Measurements from ENCODE around the gene EID1. TPM values are rescaled to one million over a fixed set of nuclear protein-coding genes. Genes with fewer than 3 reads are reported as not detected.

Gene EID1
- total RNA-seq, 1 experiment from 2014 or later = 102 TPM

DNA sequence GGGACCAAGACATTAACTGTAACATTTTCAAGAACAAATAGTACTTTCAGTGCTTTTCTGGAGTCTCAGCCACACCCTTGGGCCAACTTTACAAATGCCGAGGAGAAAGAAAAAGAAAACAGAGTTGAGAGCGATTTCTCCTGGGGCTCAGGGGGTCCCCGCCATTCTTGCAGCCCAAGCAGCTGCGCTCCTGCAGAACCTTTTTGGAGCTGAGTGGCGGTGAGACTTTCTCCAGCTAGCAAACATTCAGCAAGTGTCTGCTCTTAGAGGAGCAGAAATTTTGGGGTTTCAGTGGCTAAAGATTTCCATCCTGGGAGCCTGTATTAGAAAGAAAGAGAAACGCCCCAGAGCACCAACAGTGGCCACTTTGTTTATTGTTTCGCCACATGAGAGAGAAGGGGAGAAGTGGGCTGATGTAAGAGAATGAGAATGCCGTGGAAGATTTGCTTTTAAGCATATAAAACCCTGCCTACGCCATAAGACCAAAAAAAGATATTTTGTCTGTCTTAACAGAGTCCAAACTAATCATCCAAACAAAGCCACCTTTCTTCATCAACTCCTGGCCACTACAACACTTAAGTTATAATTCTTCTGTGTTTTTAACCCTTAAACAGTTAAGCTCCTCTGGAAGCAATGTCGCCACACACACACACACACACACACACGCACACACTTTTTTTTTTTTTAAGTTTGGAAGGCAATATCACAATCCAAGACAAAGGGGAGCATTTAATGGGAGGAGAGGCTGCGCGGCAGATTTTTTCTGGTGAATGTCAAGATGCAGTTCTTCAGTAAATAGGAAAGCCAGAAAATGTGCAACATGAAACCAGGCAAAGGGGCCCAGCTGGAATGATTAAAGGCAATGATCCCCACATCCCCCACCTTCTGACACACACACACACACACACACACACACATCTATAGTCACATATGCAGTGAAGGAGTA is 19.2 kb downstream of the EID1 start:
- H3K36me3 ChIP-seq (ENCODE audit: control insufficient read depth, insufficient read depth, low read length) = no peaks in the 10 kb centered on the region
- ATAC-seq = no peak
- in situ Hi-C loops (cut with HindIII; ENCODE audit: low pct_unique_long_range_greater_than_20kb, low sequenced_read_pairs) (no loop called here), intact Hi-C loops (cut with micrococcal nuclease; ENCODE audit: unreplicated experiment) (no loop called here)
- no peak overlapping the region for H3K27ac ChIP-seq (ENCODE audit: low read length)
- no peak for DNase-seq (ENCODE audit: low read depth, low spot score)
- TF ChIP-seq TCF7L2 (IDR thresholded peaks at IDR 0.05; ENCODE audit: low read depth, low read length) = no peak
- no peak for TF ChIP-seq REST (IDR thresholded peaks at IDR 0.05; ENCODE audit: insufficient read depth in 1 of 2, low read depth in 2 of 2, low read length in 1 of 2)
- TF ChIP-seq, protein P1, sequence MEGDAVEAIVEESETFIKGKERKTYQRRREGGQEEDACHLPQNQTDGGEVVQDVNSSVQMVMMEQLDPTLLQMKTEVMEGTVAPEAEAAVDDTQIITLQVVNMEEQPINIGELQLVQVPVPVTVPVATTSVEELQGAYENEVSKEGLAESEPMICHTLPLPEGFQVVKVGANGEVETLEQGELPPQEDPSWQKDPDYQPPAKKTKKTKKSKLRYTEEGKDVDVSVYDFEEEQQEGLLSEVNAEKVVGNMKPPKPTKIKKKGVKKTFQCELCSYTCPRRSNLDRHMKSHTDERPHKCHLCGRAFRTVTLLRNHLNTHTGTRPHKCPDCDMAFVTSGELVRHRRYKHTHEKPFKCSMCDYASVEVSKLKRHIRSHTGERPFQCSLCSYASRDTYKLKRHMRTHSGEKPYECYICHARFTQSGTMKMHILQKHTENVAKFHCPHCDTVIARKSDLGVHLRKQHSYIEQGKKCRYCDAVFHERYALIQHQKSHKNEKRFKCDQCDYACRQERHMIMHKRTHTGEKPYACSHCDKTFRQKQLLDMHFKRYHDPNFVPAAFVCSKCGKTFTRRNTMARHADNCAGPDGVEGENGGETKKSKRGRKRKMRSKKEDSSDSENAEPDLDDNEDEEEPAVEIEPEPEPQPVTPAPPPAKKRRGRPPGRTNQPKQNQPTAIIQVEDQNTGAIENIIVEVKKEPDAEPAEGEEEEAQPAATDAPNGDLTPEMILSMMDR (IDR thresholded peaks at IDR 0.05) = no peak
- no peak for TF ChIP-seq SIN3A (IDR thresholded peaks at IDR 0.05; ENCODE audit: borderline replicate concordance, insufficient read depth, low read depth, low read length)
- no peak for TF ChIP-seq POLR2AphosphoS5 (IDR thresholded peaks at IDR 0.05; ENCODE audit: low read depth, low read length)
- 0 out of 4 replicates have a peak overlapping the region, but pooled peaks of 1 of the 2 experiments have one; percentile 9 for H3K4me3 ChIP-seq (ENCODE audit: low read depth in 2 of 2, low read length in 2 of 2)
- H3K9me3 ChIP-seq (ENCODE audit: control insufficient read depth, insufficient read depth, low read depth, low read length) = no peaks in the 10 kb centered on the region
- H3K27me3 ChIP-seq (ENCODE audit: control insufficient read depth, insufficient read depth, low read length) = no peaks in the 10 kb centered on the region
- no TSS peak for BruUV-seq (replicated peaks)
- ChIA-PET POLR2A (interaction anchor here (0.6 kb wide), 1 partner anchor 185 kb away, joined by 5 read pairs; no protein-coding TSS in a partner anchor), CTCF (no interaction called here)
- H3K4me1 ChIP-seq (ENCODE audit: control insufficient read depth, insufficient read depth, low read length) = no peaks in the 10 kb centered on the region

GRCh38 chr15:48898032-48898431 is 20.1 kb downstream of the EID1 start:
- in situ Hi-C loops (cut with HindIII; ENCODE audit: low pct_unique_long_range_greater_than_20kb, low sequenced_read_pairs) = no loop called here
- DNase-seq (ENCODE audit: low read depth, low spot score) (no peak), ATAC-seq (no peak)
- intact Hi-C loops (cut with micrococcal nuclease; ENCODE audit: unreplicated experiment) = no loop called here
- no peaks in the 10 kb centered on the region for H3K9me3 ChIP-seq (ENCODE audit: control insufficient read depth, insufficient read depth, low read depth, low read length)
- H3K36me3 ChIP-seq (ENCODE audit: control insufficient read depth, insufficient read depth, low read length) = no peaks in the 10 kb centered on the region
- no peaks in the 10 kb centered on the region for H3K4me1 ChIP-seq (ENCODE audit: control insufficient read depth, insufficient read depth, low read length)
- H3K4me3 ChIP-seq (ENCODE audit: low read depth in 2 of 2, low read length in 2 of 2) = no peak overlapping the region
- no TSS peak for BruUV-seq (replicated peaks)
- no peaks in the 10 kb centered on the region for H3K27me3 ChIP-seq (ENCODE audit: control insufficient read depth, insufficient read depth, low read length)
- H3K27ac ChIP-seq (ENCODE audit: low read length) = no peak overlapping the region
- POLR2A ChIA-PET = no interaction called here
- TF ChIP-seq TCF7L2 (IDR thresholded peaks at IDR 0.05; ENCODE audit: low read depth, low read length) = no peak
- no peak for TF ChIP-seq REST (IDR thresholded peaks at IDR 0.05; ENCODE audit: insufficient read depth in 1 of 2, low read depth in 2 of 2, low read length in 1 of 2)
- no peak for TF ChIP-seq POLR2AphosphoS5 (IDR thresholded peaks at IDR 0.05; ENCODE audit: low read depth, low read length)
- no peak for TF ChIP-seq SIN3A (IDR thresholded peaks at IDR 0.05; ENCODE audit: borderline replicate concordance, insufficient read depth, low read depth, low read length)
- CTCF ChIA-PET = no interaction called here
